ENCODE measurements around the gene UCP3. TPM values are rescaled to one million over a fixed set of nuclear protein-coding genes. Genes with fewer than 3 reads are reported as not detected.
"Not testable (repeated sequence)": the region's sequence is repeated elsewhere in the genome, so short reads cannot be mapped to it uniquely, and the experiment has no call there.

Gene UCP3
- total and polyA plus RNA-seq, 7 donors, result 0.23 to 2.8 (median 1.0) TPM; not detected in 1

GRCh38 chr11:73995247-73995646 is 13.6 kb downstream of the UCP3 start:
- WGBS, 2 donors, result 52 to 80% methylated on average over 2 of the region's 2 CpGs
- intact Hi-C loops (cut with DNase I), result no loop called here
- H3K36me3 ChIP-seq, result no peaks in the 10 kb centered on the region
- TF ChIP-seq POLR2A (IDR thresholded peaks at IDR 0.05) (no peak), EP300 (IDR thresholded peaks at IDR 0.05) (no peak), POLR2AphosphoS5 (IDR thresholded peaks at IDR 0.05) (no peak)
- TF ChIP-seq, protein P1, sequence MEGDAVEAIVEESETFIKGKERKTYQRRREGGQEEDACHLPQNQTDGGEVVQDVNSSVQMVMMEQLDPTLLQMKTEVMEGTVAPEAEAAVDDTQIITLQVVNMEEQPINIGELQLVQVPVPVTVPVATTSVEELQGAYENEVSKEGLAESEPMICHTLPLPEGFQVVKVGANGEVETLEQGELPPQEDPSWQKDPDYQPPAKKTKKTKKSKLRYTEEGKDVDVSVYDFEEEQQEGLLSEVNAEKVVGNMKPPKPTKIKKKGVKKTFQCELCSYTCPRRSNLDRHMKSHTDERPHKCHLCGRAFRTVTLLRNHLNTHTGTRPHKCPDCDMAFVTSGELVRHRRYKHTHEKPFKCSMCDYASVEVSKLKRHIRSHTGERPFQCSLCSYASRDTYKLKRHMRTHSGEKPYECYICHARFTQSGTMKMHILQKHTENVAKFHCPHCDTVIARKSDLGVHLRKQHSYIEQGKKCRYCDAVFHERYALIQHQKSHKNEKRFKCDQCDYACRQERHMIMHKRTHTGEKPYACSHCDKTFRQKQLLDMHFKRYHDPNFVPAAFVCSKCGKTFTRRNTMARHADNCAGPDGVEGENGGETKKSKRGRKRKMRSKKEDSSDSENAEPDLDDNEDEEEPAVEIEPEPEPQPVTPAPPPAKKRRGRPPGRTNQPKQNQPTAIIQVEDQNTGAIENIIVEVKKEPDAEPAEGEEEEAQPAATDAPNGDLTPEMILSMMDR (IDR thresholded peaks at IDR 0.05), result no peak
- no peak for DNase-seq
- no peaks in the 10 kb centered on the region for H3K27me3 ChIP-seq
- no peaks in the 10 kb centered on the region for H3K9me3 ChIP-seq
- H3K4me3 ChIP-seq, result no peak overlapping the region
- no peaks in the 10 kb centered on the region for H3K4me1 ChIP-seq
- peak overlapping the region in 1 of 4 donors; percentile 29 for H3K27ac ChIP-seq

DNA sequence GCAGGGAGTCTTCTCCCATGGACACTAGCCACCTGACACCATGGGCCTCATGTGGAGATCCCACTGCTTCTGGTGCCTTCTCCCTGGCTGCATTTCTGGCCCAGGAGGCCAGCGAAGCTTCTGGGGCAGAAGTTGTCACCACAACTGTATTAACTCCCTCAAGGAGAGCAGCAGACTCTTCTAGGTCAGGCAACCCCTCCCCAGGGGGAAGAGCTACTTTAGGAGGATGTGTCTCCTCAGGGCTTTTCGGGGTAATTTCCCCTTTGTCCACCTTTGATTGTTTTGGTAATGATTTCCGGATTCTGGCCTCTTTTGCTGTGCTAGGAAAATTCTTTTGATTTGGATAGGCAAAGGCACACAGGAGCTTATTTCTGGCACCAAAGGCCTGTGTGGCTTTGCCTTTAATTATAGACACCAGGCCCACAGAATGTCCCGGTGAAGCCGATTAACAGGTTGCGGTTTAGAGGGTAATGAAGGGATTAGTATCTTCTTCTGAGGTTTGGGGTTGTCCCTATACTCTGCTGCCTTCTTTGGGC is 17.3 kb downstream of the UCP3 start:
- no peaks in the 10 kb centered on the region for H3K4me1 ChIP-seq
- DNase-seq, result peak; percentile 26
- no peaks in the 10 kb centered on the region for H3K9me3 ChIP-seq
- no peaks in the 10 kb centered on the region for H3K27me3 ChIP-seq
- TF ChIP-seq POLR2AphosphoS5 (IDR thresholded peaks at IDR 0.05) (no peak), EP300 (IDR thresholded peaks at IDR 0.05) (no peak), POLR2A (IDR thresholded peaks at IDR 0.05) (no peak)
- TF ChIP-seq, protein P1 (IDR thresholded peaks at IDR 0.05), result no peak
- H3K27ac ChIP-seq, result no peak overlapping the region
- no peaks in the 10 kb centered on the region for H3K36me3 ChIP-seq
- no peak overlapping the region for H3K4me3 ChIP-seq
- WGBS, 2 donors, result 85 to 88% methylated on average over 6 of the region's 6 CpGs
- intact Hi-C loops (cut with DNase I), result no loop called here

DNA sequence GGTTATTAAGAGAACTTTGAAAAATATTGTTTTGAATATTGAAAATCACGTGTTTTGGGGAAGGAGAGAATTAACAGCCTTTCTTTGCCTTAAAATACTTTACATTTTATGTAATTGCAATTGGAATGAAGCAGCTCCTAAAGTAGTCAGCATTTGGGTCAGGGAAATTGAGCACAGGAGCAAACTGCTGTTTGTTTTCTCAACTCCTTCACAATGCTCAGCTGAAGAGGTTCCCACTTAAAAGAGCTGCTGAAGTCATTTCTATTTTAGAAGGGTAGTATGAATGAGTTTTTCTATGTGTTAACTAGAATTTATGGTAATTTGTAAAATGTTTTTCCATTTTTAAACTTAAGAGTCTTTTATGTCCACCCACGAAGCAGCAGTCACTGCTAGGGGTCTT is 18.2 kb downstream of the UCP3 start:
- no peak for DNase-seq
- Histone ChIP-seq H3K27ac (no peak overlapping the region), H3K36me3 (no peaks in the 10 kb centered on the region), H3K4me1 (no peaks in the 10 kb centered on the region), H3K4me3 (no peak overlapping the region), H3K9me3 (no peaks in the 10 kb centered on the region), H3K27me3 (no peaks in the 10 kb centered on the region)
- WGBS, 2 donors, result 85 to 90% methylated on average over 2 of the region's 2 CpGs
- no peak for TF ChIP-seq POLR2A (IDR thresholded peaks at IDR 0.05)
- TF ChIP-seq, protein P1 (IDR thresholded peaks at IDR 0.05), result no peak
- intact Hi-C loops (cut with DNase I), result no loop called here

GRCh38 chr11:73989156-73989555 is 19.7 kb downstream of the UCP3 start:
- WGBS, 2 donors, result 94 to 95% methylated on average over 6 of the region's 6 CpGs
- Histone ChIP-seq H3K27ac (no peak overlapping the region), H3K27me3 (no peaks in the 10 kb centered on the region), H3K9me3 (no peaks in the 10 kb centered on the region), H3K4me3 (no peak overlapping the region), H3K4me1 (no peaks in the 10 kb centered on the region), H3K36me3 (no peaks in the 10 kb centered on the region)
- DNase-seq, result peak; percentile 19
- intact Hi-C loops (cut with DNase I), result no loop called here
- TF ChIP-seq, protein P1 (IDR thresholded peaks at IDR 0.05), result no peak
- no peak for TF ChIP-seq POLR2A (IDR thresholded peaks at IDR 0.05)
- TF ChIP-seq EP300 (IDR thresholded peaks at IDR 0.05), result no peak
- no peak for TF ChIP-seq POLR2AphosphoS5 (IDR thresholded peaks at IDR 0.05)

- intact Hi-C loops (cut with DNase I), result no loop called here
- TF ChIP-seq, protein P1 (IDR thresholded peaks at IDR 0.05), result no peak
- TF ChIP-seq POLR2AphosphoS5 (IDR thresholded peaks at IDR 0.05) (no peak), POLR2A (IDR thresholded peaks at IDR 0.05) (no peak), EP300 (IDR thresholded peaks at IDR 0.05) (no peak)
- Histone ChIP-seq H3K4me3 (no peak overlapping the region), H3K27me3 (no peaks in the 10 kb centered on the region), H3K36me3 (no peaks in the 10 kb centered on the region), H3K9me3 (no peaks in the 10 kb centered on the region), H3K4me1 (peaks cover 0 to 7% (median 6%) of the 10 kb centered on the region in 4 donors), H3K27ac (no peak overlapping the region)
- peak; percentile 7 for DNase-seq
- WGBS, 2 donors, result 92% methylated on average over 7 of the region's 7 CpGs
Observed at GRCh38 chr11:73988227-73988626, 20.7 kb downstream of the UCP3 start.

GRCh38 chr11:73985661-73986060 is 23.2 kb downstream of the UCP3 start:
- intact Hi-C loops (cut with DNase I); H3K27ac ChIP-seq; H3K36me3 ChIP-seq; H3K27me3 ChIP-seq; H3K9me3 ChIP-seq; H3K4me3 ChIP-seq: not testable (repeated sequence)
- H3K4me1 ChIP-seq, result peaks cover 0 to 19% (median 14%) of the 10 kb centered on the region in 4 donors
- peak; percentile 35 for DNase-seq
- 93 to 95% methylated on average over 4 of the region's 4 CpGs for WGBS, 2 donors
